ENCODE data around the gene RAB37.

GRCh38 chr17:74743755-74744154, 6.7 kb downstream of the RAB37 start:
- TF ChIP-seq CTCF (IDR thresholded peaks at IDR 0.05 in 4 of 5, conservative IDR thresholded peaks at IDR 0.05 in 1 of 5) = no peak
- no peak for TF ChIP-seq POLR2A (IDR thresholded peaks at IDR 0.05)

Data from gastrocnemius medialis (tissue), 4 donors.